ENCODE data around the gene ZC3H12A.
A peak's percentile ranks its signal among the peaks of the same experiment; 100 is the strongest.

DNA sequence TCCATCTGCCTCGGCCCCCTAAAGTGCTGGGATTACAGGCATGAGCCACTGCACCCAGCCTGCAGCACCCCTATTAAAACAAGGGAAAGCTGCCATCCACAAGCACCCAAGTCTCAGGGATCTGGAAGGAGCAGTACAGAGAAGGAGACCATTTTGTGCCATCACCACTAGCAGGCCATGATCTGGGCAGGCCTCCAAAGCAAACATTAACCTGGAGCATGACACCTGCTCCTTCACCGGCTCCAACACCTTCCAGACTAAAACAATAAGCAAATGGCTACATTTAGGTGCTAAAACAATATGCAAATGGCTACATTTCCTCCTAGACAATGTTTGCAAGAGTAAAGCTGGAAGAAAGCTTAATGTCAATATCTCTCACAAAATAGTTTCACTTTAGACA is 23.5 kb downstream of the ZC3H12A start:
- TF ChIP-seq, protein P1, sequence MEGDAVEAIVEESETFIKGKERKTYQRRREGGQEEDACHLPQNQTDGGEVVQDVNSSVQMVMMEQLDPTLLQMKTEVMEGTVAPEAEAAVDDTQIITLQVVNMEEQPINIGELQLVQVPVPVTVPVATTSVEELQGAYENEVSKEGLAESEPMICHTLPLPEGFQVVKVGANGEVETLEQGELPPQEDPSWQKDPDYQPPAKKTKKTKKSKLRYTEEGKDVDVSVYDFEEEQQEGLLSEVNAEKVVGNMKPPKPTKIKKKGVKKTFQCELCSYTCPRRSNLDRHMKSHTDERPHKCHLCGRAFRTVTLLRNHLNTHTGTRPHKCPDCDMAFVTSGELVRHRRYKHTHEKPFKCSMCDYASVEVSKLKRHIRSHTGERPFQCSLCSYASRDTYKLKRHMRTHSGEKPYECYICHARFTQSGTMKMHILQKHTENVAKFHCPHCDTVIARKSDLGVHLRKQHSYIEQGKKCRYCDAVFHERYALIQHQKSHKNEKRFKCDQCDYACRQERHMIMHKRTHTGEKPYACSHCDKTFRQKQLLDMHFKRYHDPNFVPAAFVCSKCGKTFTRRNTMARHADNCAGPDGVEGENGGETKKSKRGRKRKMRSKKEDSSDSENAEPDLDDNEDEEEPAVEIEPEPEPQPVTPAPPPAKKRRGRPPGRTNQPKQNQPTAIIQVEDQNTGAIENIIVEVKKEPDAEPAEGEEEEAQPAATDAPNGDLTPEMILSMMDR (conservative IDR thresholded peaks at IDR 0.05), result no peak
- 0 out of 2 replicates have a peak, but pooled peaks have one; percentile 33 for TF ChIP-seq ZFX (IDR thresholded peaks at IDR 0.05)

All from C4-2B (cell line).